ENCODE results near the gene RTP1. TPM values are rescaled to one million over a fixed set of nuclear protein-coding genes. Genes with fewer than 3 reads are reported as not detected.
"Not testable (repeated sequence)": the region's sequence is repeated elsewhere in the genome, so short reads cannot be mapped to it uniquely, and the experiment has no call there.

The RTP1 gene, protein sequence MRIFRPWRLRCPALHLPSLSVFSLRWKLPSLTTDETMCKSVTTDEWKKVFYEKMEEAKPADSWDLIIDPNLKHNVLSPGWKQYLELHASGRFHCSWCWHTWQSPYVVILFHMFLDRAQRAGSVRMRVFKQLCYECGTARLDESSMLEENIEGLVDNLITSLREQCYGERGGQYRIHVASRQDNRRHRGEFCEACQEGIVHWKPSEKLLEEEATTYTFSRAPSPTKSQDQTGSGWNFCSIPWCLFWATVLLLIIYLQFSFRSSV
- total RNA-seq = not detected

DNA sequence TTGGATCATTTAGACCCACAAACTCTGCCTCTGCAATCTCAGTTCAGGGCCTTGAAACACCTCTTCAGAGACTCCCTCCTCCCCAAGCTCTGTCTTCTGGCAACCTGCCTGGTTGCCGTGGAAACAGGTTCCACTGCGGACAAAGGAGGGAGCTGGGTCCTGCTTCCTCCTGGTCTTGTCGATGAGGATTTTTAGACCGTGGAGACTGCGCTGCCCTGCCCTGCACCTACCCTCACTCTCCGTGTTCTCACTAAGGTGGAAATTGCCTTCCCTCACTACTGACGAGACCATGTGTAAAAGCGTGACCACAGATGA is at the start of gene RTP1:
Gene RTP1 (plus strand): TSS at position 152 of the 315 bp plus-strand sequence. CDS start 30 bp downstream, at position 182.
- no peaks in the 10 kb centered on the region for H3K9me3 Mint-ChIP-seq

DNA sequence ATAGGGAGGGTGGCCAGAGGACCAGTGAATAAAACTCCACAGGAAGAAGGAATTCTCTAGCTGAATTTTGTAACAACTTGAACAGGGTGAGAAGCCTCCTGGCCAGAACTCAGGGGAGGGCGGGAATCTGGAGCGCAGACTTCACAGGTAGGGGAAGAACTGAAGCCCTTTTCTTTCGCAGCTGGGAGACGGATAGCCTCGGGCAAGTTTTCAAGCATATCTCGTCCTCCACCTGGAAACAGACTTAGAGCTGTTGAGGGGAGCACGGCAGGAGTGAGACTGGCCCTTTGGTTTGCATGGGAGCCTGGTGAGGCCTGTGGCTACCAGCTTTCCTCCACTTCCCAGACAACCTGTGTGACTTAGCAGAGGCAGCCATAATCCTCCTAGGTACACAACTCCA is 47.1 kb upstream of the RTP1 start:
- Mint-ChIP-seq H3K4me3 (no peak overlapping the region), H3K27me3 (no peaks in the 10 kb centered on the region), H3K9me3 (peaks cover 11% of the 10 kb centered on the region), H3K36me3 (no peaks in the 10 kb centered on the region), H3K27ac (no peak overlapping the region), H3K4me1 (peaks cover 10% of the 10 kb centered on the region)
- no peak for DNase-seq

More for the DNA sequence above, at the start of gene RTP1:
- Mint-ChIP-seq H3K4me3 (no peak within 1 kb of the TSS), H3K27ac (no peak within 1 kb of the TSS), H3K27me3 (peaks cover 14% of the 10 kb centered on the region), H3K36me3 (no peaks in the 10 kb centered on the region), H3K4me1 (no peaks in the 10 kb centered on the region)
- DNase-seq = no peak

DNA sequence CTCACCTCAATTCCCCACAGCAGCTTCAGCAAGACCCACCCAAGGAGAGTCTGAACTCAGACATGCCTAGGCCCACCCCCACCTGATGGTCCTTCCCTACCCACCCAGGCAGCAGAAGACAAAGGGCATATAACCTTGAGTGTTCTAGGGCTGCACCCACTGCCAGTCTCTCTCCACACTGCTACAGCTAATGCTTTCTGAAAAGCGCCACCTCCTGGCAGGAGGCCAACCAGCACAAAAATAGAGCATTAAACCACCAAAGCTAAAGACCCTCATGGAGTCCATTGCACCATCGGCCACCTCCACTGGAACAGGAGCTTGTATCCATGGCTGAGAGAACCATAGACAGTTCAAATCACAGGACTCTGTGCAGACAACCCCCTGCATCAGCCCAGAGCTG is 46.7 kb upstream of the RTP1 start:
- H3K36me3 Mint-ChIP-seq = no peaks in the 10 kb centered on the region
- peak; percentile 60 for DNase-seq
- H3K27me3 Mint-ChIP-seq = no peaks in the 10 kb centered on the region
- H3K4me1 Mint-ChIP-seq = peaks cover 10% of the 10 kb centered on the region
- H3K27ac Mint-ChIP-seq = no peak overlapping the region
- no peak overlapping the region for H3K4me3 Mint-ChIP-seq
- H3K9me3 Mint-ChIP-seq = peaks cover 14% of the 10 kb centered on the region

DNA sequence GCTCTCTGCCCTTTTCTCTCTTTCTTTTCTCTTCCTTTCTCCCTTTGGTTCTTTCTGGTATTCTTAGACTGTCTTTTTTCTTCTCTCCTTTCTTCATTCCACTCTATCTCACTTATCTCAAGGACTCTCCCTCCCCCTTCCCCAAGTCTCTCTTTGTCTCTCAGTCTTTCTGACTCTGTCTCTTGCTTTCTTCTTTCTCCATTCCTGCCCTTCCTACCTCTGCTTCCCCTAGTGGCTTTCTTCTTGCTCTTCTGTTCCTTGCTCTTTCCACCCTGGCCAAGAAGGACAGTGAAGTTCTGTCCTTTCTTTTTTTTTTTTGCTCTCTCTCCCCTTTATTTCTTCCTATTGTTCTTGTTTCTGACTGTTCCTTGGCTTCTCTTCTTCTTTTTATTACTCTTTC is 35.7 kb upstream of the RTP1 start:
- Mint-ChIP-seq H3K4me1 (no peaks in the 10 kb centered on the region), H3K9me3 (peaks cover 2% of the 10 kb centered on the region), H3K36me3 (no peaks in the 10 kb centered on the region), H3K4me3 (no peak overlapping the region), H3K27me3 (peaks cover 4% of the 10 kb centered on the region), H3K27ac (no peak overlapping the region)
- DNase-seq = no peak

DNA sequence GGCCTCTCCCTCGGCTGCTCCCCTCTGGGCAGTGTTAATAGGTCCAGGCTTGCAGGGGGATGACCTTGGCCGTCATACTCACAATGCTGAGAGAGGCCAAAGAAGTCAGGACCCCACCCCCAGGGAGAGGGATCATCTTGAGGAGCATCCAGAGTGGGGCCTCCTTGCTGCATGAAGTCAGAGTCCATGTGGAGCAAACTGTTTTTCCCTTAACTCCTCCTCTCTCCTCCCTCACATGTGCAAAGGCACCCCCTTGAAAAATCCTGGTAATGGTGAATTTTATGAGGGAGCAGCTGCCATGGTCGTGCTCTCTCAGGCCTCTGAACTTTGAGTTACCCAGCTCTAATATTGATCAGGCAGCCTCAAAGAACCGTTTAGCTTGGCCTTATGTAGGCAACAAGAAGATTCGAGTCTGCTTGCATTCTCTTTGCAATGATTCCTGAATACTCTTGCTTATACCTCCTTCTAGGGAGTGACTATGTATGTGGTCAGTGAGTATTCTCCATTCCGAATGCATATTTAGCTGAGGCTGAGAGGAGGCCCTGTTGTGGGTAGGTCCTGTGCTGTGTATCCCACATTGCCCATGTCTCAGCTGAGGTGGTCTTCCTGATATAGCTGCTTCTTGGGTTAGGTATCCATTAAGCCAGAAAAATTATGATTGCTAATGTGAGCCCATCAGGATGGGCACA is 34.9 kb upstream of the RTP1 start:
- Mint-ChIP-seq H3K4me1 (no peaks in the 10 kb centered on the region), H3K4me3 (no peak overlapping the region), H3K27me3 (peaks cover 4% of the 10 kb centered on the region), H3K36me3 (no peaks in the 10 kb centered on the region), H3K9me3 (peaks cover 2% of the 10 kb centered on the region), H3K27ac (no peak overlapping the region)
- no peak for DNase-seq

DNA sequence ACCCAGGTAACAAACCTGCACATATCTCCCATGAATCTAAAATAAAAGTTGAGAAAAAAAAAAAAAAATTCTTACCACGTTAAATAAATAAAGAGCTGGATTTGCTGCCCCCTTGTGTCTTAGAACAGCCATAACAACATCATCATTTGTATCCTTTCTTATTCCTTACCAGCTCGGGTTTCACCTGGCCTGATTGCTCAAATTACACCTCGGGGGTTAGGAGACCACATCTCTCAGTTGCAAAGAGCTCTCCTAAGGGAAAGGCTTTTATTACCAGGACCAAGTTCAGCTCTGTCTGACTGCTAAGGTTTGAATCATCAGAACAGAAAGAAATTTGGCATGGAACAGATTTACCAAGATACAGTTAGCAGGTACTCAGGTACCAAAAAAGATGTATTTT is 32.1 kb upstream of the RTP1 start:
- H3K27me3 Mint-ChIP-seq = peaks cover 4% of the 10 kb centered on the region
- H3K9me3 Mint-ChIP-seq = peaks cover 2% of the 10 kb centered on the region
- no peaks in the 10 kb centered on the region for H3K4me1 Mint-ChIP-seq
- H3K36me3 Mint-ChIP-seq = no peaks in the 10 kb centered on the region
- no peak overlapping the region for H3K4me3 Mint-ChIP-seq
- DNase-seq = peak; percentile 5
- no peak overlapping the region for H3K27ac Mint-ChIP-seq

DNA sequence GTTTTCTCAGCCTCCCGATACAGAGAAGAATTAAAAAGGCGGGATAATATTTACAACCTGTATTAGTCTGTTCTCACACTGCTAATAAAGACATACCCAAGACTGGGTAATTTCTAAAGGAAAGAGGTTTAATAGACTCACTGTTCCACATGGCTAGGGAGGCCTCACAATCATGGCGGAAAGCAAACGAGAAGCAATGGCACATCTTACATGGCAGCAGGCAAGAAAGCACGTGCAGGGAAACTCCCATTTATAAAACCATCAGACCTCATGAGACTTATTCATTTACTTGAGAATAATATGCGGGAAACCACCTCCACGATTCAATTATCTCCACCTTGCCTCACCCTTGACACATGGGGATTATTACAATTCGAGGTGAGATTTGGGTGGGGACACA is 30.5 kb upstream of the RTP1 start:
- no peaks in the 10 kb centered on the region for H3K4me1 Mint-ChIP-seq
- H3K27me3 Mint-ChIP-seq = peaks cover under 1% of the 10 kb centered on the region
- H3K4me3 Mint-ChIP-seq = no peak overlapping the region
- H3K9me3 Mint-ChIP-seq = no peaks in the 10 kb centered on the region
- DNase-seq = no peak
- H3K36me3 Mint-ChIP-seq = no peaks in the 10 kb centered on the region
- H3K27ac Mint-ChIP-seq = no peak overlapping the region

DNA sequence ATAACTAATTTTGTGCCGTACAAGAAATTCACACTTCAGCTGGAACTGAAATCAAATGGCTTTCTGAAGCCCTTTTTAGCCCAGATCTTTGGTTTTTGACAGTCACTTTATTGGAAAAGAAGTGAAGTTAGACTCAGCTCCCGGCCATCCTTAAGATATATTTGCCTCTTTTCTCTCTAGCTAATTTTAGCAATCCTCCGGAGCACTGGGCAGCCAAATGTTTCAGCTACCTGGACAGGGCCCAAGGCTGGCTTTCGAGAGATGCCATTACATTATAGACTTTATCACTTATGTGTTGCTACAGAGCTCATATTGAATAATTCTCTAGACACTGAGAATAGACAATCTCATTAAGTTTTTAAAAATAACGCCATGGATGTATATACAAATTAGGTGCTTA is 29.5 kb upstream of the RTP1 start:
- no peak for DNase-seq
- no peaks in the 10 kb centered on the region for H3K9me3 Mint-ChIP-seq
- H3K4me1 Mint-ChIP-seq = no peaks in the 10 kb centered on the region
- H3K27ac Mint-ChIP-seq = no peak overlapping the region
- no peak overlapping the region for H3K4me3 Mint-ChIP-seq
- peaks cover 3% of the 10 kb centered on the region for H3K27me3 Mint-ChIP-seq
- no peaks in the 10 kb centered on the region for H3K36me3 Mint-ChIP-seq

DNA sequence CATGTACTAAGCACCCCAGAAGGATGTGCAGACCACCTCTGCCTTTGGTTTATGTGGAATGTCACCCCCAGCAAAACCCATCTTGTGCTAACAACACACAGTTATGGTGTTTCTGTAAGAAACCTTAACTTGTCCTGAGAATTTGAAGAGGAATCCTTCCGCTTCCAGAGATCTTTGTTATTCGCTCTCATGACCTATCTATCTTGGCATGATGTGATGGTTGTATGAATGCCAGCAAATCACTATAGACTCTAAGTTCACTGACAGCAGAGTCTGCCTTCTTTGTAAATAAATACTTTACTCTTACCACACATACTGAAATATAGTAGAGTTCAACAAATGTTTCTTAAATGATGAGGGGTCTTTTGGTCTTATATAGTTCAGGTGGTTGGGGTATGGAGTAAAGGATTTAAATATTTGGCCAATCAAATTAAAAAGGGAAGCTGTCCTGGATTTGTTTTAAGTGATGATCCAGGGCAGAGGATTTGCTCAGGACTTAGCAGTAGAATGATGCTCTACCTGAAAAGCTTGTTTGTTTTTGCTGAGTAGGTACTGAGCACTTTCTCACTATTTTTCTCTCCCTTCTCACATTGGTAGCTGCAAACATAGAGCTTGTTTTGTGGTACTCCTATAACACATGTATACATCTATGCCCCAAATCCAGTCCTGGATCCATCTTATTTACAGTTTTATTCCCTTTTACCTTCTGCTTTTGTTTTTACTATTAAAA is 27.9 kb upstream of the RTP1 start:
- peaks cover 3% of the 10 kb centered on the region for H3K27me3 Mint-ChIP-seq
- no peaks in the 10 kb centered on the region for H3K36me3 Mint-ChIP-seq
- H3K4me1 Mint-ChIP-seq = no peaks in the 10 kb centered on the region
- DNase-seq = no peak
- no peak overlapping the region for H3K4me3 Mint-ChIP-seq
- H3K9me3 Mint-ChIP-seq = no peaks in the 10 kb centered on the region
- no peak overlapping the region for H3K27ac Mint-ChIP-seq

DNA sequence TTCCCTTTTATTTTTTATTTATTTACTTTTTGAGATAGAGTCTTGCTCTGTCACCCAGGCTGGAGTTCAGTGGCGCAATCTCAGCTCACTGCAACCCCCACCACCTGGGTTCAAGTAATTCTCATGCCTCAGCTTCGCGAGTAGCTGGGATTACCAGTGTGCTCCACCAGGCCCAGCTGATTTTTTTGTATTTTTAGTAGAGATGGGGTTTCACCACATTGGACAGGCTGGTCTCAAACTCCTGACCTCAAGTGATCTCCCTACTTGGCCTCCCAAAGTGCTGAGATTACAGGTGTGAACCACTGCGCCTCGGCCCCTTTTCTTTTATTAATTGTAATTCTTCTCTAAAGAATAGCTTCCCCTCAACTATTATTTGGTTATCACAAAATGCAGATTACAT is 26.4 kb upstream of the RTP1 start:
- not testable (repeated sequence) for H3K36me3 Mint-ChIP-seq, H3K4me1 Mint-ChIP-seq, H3K27me3 Mint-ChIP-seq, H3K4me3 Mint-ChIP-seq, H3K27ac Mint-ChIP-seq, H3K9me3 Mint-ChIP-seq, DNase-seq

DNA sequence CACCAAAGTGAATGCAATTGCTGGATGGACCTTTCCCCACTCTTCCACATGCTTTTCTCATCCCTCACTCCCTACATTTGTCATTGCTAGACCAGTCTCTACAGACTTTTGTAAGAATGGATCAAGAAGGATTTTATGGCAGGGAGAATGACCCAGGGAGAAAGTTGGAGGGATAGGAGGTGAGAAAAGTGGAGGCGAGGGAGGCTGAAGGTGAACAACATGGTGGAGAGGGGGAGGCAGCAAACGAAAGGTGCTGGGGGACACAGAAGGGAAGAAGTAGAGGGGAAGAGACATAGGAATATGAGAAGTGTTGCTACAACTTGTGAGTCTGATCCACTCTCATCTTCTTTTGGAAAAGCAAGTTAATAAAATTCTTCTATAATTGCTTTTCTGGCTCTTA is 24.4 kb upstream of the RTP1 start:
- H3K4me1 Mint-ChIP-seq = no peaks in the 10 kb centered on the region
- H3K27me3 Mint-ChIP-seq = peaks cover 3% of the 10 kb centered on the region
- no peaks in the 10 kb centered on the region for H3K9me3 Mint-ChIP-seq
- H3K36me3 Mint-ChIP-seq = no peaks in the 10 kb centered on the region
- no peak for DNase-seq
- H3K27ac Mint-ChIP-seq = no peak overlapping the region
- no peak overlapping the region for H3K4me3 Mint-ChIP-seq

DNA sequence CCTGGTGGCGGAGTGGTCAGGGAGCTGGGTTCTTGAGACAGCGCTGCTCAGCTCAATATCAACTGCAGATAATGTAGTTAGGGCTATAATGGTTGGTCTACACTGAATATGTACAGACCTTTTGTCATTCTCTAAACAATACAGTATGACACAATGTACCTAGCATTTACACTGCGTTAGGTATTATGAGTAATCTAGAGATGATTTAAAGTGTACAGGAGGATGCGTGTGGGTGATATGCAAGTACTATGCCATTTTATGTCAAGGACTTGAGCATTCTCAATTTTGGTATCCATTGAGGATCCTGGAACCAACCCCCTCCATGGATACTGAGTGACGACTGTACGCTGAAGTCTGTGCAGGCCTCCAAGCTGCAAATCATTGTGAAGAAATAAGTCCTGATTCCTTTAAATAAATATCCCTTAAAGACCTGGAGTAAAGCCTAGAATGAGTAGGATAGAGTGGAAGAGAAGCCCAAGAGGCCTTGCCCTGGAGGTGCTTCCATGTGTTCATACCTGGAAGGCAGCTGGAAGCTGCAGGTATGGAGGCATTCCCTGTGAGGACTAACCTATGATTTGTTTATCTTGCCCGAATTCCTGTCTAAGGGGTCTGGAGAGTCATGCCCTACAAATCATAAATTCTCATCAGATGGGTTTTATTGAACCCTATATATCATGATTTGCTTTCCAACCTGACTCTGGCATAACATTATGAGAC is 15.7 kb upstream of the RTP1 start:
- DNase-seq = no peak
- Mint-ChIP-seq H3K36me3 (no peaks in the 10 kb centered on the region), H3K27me3 (peaks cover 4% of the 10 kb centered on the region), H3K9me3 (no peaks in the 10 kb centered on the region), H3K4me1 (no peaks in the 10 kb centered on the region), H3K4me3 (no peak overlapping the region), H3K27ac (no peak overlapping the region)

DNA sequence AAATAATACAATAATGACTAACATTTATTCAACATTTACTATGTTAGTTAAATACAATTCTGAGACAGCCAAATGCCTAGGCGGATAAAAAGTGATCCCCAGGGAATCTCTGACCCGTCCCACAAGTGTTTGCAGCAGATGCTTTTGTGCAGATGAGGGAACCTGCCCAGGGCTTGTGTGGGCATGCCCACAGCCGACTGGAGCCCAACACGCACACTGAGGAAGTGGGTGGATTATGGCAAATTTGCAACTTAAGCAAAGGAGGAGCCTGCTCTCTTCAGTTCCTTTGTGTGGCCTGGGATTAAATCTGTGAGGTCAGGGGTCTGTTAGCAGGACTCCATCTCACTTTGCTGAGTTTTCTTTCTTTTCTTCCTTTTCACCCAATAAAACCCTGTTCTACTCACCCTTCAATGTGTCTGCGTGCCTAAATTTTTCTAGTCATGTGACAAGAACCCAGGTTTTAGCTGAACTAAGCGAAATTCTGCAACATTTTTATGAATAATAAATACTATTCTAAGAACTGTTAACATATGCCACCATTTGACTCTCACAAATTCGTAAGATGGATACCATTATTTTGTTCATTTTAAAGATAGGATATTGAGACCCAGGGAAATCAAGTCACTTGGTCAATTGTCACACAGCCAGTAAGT is 13.9 kb upstream of the RTP1 start:
- H3K9me3 Mint-ChIP-seq = no peaks in the 10 kb centered on the region
- no peak for DNase-seq
- H3K27me3 Mint-ChIP-seq = peaks cover 4% of the 10 kb centered on the region
- H3K4me3 Mint-ChIP-seq = no peak overlapping the region
- H3K4me1 Mint-ChIP-seq = no peaks in the 10 kb centered on the region
- no peaks in the 10 kb centered on the region for H3K36me3 Mint-ChIP-seq
- no peak overlapping the region for H3K27ac Mint-ChIP-seq

DNA sequence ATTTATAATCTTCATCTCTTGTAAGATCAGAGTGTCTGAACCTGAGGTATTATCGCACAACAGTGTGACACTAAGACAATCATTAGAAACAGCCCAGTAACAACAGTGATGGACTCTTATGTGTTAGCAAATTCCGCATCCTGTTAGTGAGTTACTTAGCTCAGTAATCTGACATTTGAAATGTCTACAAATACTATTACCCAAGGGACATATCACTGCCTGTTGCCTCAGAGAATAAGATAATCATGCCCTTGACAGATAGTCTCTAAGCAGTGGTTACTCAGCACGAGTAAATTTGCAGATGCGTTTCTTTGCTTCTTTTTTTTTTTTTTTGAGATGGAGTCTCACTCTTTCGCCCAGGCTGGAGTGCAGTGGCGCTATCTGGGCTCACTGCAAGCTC is 13.4 kb upstream of the RTP1 start:
- no peak overlapping the region for H3K4me3 Mint-ChIP-seq
- H3K9me3 Mint-ChIP-seq = no peaks in the 10 kb centered on the region
- peaks cover 1% of the 10 kb centered on the region for H3K4me1 Mint-ChIP-seq
- no peaks in the 10 kb centered on the region for H3K36me3 Mint-ChIP-seq
- DNase-seq = no peak
- H3K27me3 Mint-ChIP-seq = peaks cover 4% of the 10 kb centered on the region
- H3K27ac Mint-ChIP-seq = no peak overlapping the region

DNA sequence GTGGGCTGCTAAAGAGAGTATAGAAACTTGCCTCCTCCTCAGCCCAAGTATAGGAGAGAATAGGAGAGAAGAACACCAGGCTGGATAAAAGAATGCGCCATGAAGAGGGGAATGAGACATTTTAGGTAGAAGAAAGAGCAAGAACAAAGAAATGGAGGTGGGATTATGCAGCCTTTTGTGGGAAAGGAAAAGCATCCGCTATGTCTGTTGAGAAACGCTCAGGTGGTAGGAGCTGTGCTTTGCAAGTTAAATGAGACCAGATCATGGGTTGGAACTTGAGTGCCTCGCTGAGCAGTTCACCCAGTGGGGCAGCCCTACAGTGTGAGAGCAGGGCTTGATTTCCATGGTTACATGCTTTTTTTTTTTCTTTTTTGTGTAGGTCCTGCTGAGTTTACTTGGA is 11.5 kb upstream of the RTP1 start:
- H3K36me3 Mint-ChIP-seq = no peaks in the 10 kb centered on the region
- peaks cover 10% of the 10 kb centered on the region for H3K27me3 Mint-ChIP-seq
- H3K9me3 Mint-ChIP-seq = no peaks in the 10 kb centered on the region
- no peak overlapping the region for H3K4me3 Mint-ChIP-seq
- H3K27ac Mint-ChIP-seq = no peak overlapping the region
- H3K4me1 Mint-ChIP-seq = peaks cover 3% of the 10 kb centered on the region
- DNase-seq = no peak

Measured in activated naive CD8-positive, alpha-beta T cell treated with anti-CD3 and anti-CD28 coated beads for 36 hours (primary cell).